Thyroid gland (tissue), 4 donors: Measurements from ENCODE around the gene PANX2. TPM values are rescaled to one million over a fixed set of nuclear protein-coding genes. Genes with fewer than 3 reads are reported as not detected.

Experiments
- DNase-seq, 2 donors: peaks; one replicate each; pipeline ENCODE4 v3.0.0-alpha.2; 2019
- H3K27ac ChIP-seq, 3 donors: fragments of 200-600 bp; sonication (generic); 1 replicate in 2 of 3; 2 replicates in 1 of 3; pipeline ENCODE4 v1.5.1; 2016 to 2019; ENCODE audit warnings: mild to moderate bottlenecking in 1 of 3, moderate library complexity in 1 of 3
- H3K27me3 ChIP-seq: fragments of 200-600 bp; sonication (generic); one replicate; pipeline ENCODE4 v1.5.1; 2019
- H3K36me3 ChIP-seq, 2 donors: fragments of 200-600 bp; sonication (generic); one replicate each; pipeline ENCODE4 v1.5.1; 2016 to 2019
- H3K4me1 ChIP-seq, 2 donors: fragments of 200-600 bp; sonication (generic); one replicate each; pipeline ENCODE4 v1.5.1; 2017 to 2019
- H3K4me3 ChIP-seq, 3 donors: fragments of 200-600 bp; sonication (generic); replicated peaks in 1 of 3; 1 replicate in 2 of 3; 2 replicates in 1 of 3; pipeline ENCODE4 v1.5.1; 2016; ENCODE audit warnings: mild to moderate bottlenecking in 1 of 3
- H3K9me3 ChIP-seq: fragments of 200-600 bp; sonication (generic); one replicate; pipeline ENCODE4 v1.5.1; 2017
- POLR2A ChIP-seq, 2 donors: fragments of 450-650 bp; IDR thresholded peaks; one replicate each; pipeline ENCODE4 v1.6.1; 2017; ENCODE audit warnings: antibody characterized with exemption in 2 of 2, mild to moderate bottlenecking in 2 of 2, moderate library complexity in 1 of 2
- WGBS, 2 donors: methylation state at CpG; one replicate each; pipeline ENCODE4 v1.1.5; 2017; 5-methylcytosine and 5-hydroxymethylcytosine counted together
- intact Hi-C: fragments of 100-400 bp; cut with DNase I; formaldehyde crosslinking; loops from one replicate; pipeline ENCODE4 v1.15.1; 2023
- total RNA-seq, 4 donors: library from RNA; depleted of rRNA; stranded (reverse); fragments of >200 nt; gene quantifications; one replicate each; pipeline ENCODE4 v1.2.3, GENCODE V29; 2016
- TF ChIP-seq, protein P1 (sequence below), 6 experiments: fragments of 200-600 bp in 3 of 6; fragments of 450-650 bp in 3 of 6; sonication (generic) in 3 of 6; IDR thresholded peaks; one replicate each; pipeline ENCODE4 v1.5.1; 2016 to 2019; ENCODE audit warnings: antibody characterized with exemption in 6 of 6, mild to moderate bottlenecking in 2 of 6, inconsistent platforms in 1 of 6, moderate library complexity in 1 of 6

Gene PANX2
- total RNA-seq, 4 donors from 2014 or later: 9.0 to 12.1 (median 10.9) TPM

DNA sequence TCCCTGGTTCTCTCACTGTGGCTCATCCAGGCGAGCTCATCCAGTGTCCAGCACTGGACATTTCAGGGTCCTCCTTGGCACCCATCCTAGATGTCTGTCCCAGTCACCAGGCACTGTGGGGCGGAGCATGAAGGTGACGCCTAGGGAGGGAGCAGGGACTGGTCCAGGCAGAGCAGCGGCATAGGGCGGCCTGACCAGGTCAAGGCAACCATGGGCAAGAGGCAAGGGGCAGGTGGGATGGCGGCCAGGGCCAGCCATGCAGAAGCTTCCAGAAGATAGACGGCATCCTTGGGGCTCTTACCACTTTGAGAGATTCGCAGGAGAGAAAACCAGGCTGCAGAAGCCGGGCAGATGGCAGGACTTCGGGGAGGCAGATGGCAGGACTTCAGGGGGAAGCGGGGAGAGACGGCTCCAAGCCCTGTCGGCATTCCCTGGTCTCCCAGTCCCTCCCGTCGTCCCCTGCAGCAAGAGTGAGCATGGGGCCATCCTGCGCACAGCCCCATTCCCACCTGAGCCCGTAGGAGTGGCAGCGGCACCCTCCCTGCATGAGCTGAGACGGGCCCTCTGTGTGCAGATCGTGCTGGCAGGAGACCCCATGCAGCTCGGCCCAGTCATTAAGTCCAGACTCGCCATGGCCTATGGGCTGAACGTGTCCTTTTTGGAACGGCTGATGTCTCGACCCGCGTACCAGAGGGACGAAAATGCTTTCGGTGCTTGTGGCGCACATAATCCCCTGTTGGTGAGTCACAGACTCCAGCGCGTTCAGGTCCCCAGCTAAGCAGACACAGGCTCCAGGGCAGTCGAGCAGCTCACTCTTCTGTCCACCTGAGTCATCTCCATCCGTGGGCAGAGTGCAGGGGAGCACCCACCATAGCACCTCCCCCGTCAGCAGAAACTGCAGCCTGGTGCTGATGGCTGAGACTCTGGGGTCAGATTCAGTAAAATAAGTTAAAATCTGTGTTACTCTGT is 20.1 kb upstream of the PANX2 start:
- intact Hi-C loops: no loop called here
- WGBS, 2 donors: 85 to 88% methylated on average over 33 of the region's 35 CpGs
- Histone ChIP-seq H3K4me3 (no peak overlapping the region), H3K4me1 (no peaks in the 10 kb centered on the region), H3K27ac (no peak overlapping the region), H3K36me3 (no peaks in the 10 kb centered on the region), H3K27me3 (no peaks in the 10 kb centered on the region), H3K9me3 (no peaks in the 10 kb centered on the region)
- TF ChIP-seq POLR2A (IDR thresholded peaks at IDR 0.05): no peak
- TF ChIP-seq, protein P1, sequence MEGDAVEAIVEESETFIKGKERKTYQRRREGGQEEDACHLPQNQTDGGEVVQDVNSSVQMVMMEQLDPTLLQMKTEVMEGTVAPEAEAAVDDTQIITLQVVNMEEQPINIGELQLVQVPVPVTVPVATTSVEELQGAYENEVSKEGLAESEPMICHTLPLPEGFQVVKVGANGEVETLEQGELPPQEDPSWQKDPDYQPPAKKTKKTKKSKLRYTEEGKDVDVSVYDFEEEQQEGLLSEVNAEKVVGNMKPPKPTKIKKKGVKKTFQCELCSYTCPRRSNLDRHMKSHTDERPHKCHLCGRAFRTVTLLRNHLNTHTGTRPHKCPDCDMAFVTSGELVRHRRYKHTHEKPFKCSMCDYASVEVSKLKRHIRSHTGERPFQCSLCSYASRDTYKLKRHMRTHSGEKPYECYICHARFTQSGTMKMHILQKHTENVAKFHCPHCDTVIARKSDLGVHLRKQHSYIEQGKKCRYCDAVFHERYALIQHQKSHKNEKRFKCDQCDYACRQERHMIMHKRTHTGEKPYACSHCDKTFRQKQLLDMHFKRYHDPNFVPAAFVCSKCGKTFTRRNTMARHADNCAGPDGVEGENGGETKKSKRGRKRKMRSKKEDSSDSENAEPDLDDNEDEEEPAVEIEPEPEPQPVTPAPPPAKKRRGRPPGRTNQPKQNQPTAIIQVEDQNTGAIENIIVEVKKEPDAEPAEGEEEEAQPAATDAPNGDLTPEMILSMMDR (IDR thresholded peaks at IDR 0.05): no peak
- DNase-seq: no peak

GRCh38 chr22:50151571-50152537 is 18.7 kb upstream of the PANX2 start:
- no peak overlapping the region for H3K4me3 ChIP-seq
- H3K27ac ChIP-seq: no peak overlapping the region
- no peaks in the 10 kb centered on the region for H3K9me3 ChIP-seq
- intact Hi-C loops: no loop called here
- WGBS, 2 donors: 87 to 93% methylated on average over 18 of the region's 33 CpGs
- no peaks in the 10 kb centered on the region for H3K36me3 ChIP-seq
- TF ChIP-seq, protein P1 (IDR thresholded peaks at IDR 0.05): no peak
- TF ChIP-seq POLR2A (IDR thresholded peaks at IDR 0.05): no peak
- no peaks in the 10 kb centered on the region for H3K27me3 ChIP-seq
- H3K4me1 ChIP-seq: no peaks in the 10 kb centered on the region
- no peak for DNase-seq

- no peaks in the 10 kb centered on the region for H3K36me3 ChIP-seq
- no peaks in the 10 kb centered on the region for H3K9me3 ChIP-seq
- H3K27ac ChIP-seq: no peak overlapping the region
- H3K4me1 ChIP-seq: peaks cover 4 to 5% of the 10 kb centered on the region in 2 donors
- 71 to 96% methylated on average over 8 to 12 of the region's 25 CpGs for WGBS, 2 donors
- no peak for DNase-seq
- TF ChIP-seq, protein P1 (IDR thresholded peaks at IDR 0.05): no peak
- no peak for TF ChIP-seq POLR2A (IDR thresholded peaks at IDR 0.05)
- H3K4me3 ChIP-seq: no peak overlapping the region
- H3K27me3 ChIP-seq: no peaks in the 10 kb centered on the region
- intact Hi-C loops: no loop called here
Observed at GRCh38 chr22:50153056-50153755, 17.3 kb upstream of the PANX2 start.

DNA sequence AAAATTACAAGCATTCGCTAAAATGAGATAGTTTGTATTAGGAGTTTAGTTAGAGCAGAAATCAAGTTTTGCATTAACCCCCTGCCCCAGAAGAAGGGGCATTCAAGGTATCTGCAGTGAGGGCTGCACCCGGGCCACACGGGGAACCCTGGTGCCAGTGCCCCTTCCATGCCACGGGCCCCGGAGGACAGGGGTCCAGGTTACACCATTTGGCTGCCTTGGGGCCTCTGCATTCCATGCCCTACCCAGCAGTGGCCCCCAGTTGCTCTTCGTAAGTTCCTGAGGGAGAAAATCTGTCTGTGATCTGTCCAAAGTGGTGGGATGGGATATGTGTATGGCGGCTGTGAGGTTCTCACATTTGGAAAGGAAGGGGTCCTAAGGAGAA is 16.8 kb upstream of the PANX2 start:
- Histone ChIP-seq H3K4me3 (no peak overlapping the region), H3K27ac (no peak overlapping the region), H3K4me1 (peaks cover 4 to 8% of the 10 kb centered on the region in 2 donors), H3K9me3 (no peaks in the 10 kb centered on the region), H3K27me3 (no peaks in the 10 kb centered on the region), H3K36me3 (no peaks in the 10 kb centered on the region)
- no peak for DNase-seq
- TF ChIP-seq POLR2A (IDR thresholded peaks at IDR 0.05): no peak
- TF ChIP-seq, protein P1 (IDR thresholded peaks at IDR 0.05): no peak
- 84 to 95% methylated on average over 3 to 6 of the region's 7 CpGs for WGBS, 2 donors
- intact Hi-C loops: no loop called here
